K562 (cell line): ENCODE measurements around the gene KIF25. TPM values are rescaled to one million over a fixed set of nuclear protein-coding genes. Genes with fewer than 3 reads are reported as not detected.

ENCODE experiments used
- ATAC-seq: fragments of 200-7000 bp; cut with Tn5 transposase; 3 replicates; pipeline ENCODE4 v1.9.1; 2020; ENCODE audit warnings: moderate library complexity
- BruUV-seq: library from RNA; stranded (reverse); fragments of 400-500 nt; replicated peaks from 2 replicates; lab custom pipeline; 2021; lab: Mats Ljungman, UMichigan
- CTCF ChIA-PET: fragments of 300-600 bp; formaldehyde crosslinking; extraction: SDS; loops from one replicate; lab custom pipeline; 2021; ENCODE audit warnings: low intra/inter-chr PET ratio; lab: Yijun Ruan, JAX
- POLR2A ChIA-PET: fragments of 300-600, 350-650 bp; sonication (Branson Sonifier 250); formaldehyde crosslinking; extraction: SDS; loops from one replicate; lab custom pipeline; 2021; ENCODE audit warnings: antibody characterized with exemption, inconsistent platforms; lab: Yijun Ruan, JAX
- DNase-seq, 4 experiments: peaks; one replicate each; pipeline versions ENCODE4 v3.0.0 to v3.0.0-alpha.2; 2011 to 2018; ENCODE audit warnings: low spot score in 3 of 4, mixed read lengths in 3 of 4; ENCODE audit errors: extremely low read depth in 1 of 4
- FAIRE-seq: peaks from 2 replicates; lab custom pipeline; 2011; peaks lifted over from hg19 to GRCh38; lab: Jason Lieb, UNC
- H2AFZ ChIP-seq: 2 replicates; pipeline ENCODE4 v1.6.0; 2011; ENCODE audit warnings: low read depth, low read length, control low read depth, inconsistent platforms
- H3K27ac ChIP-seq: fragments of 200-600 bp; 3 replicates; pipeline ENCODE4 v1.8.0; 2011; ENCODE audit warnings: low read depth, mild to moderate bottlenecking, control low read depth, inconsistent platforms, low read length, moderate library complexity, mixed read lengths; ENCODE audit errors: extremely low read depth
- H3K27me3 ChIP-seq, 2 experiments: fragments of 300-600 bp in 1 of 2; 2 replicates in 1 of 2; 3 replicates in 1 of 2; pipeline versions ENCODE4 v1.6.0 to v1.8.0; 2011; ENCODE audit warnings: inconsistent platforms in 2 of 2, low read length in 2 of 2, mild to moderate bottlenecking in 1 of 2, mixed read lengths in 1 of 2, moderate library complexity in 1 of 2; ENCODE audit not compliant: control insufficient read depth in 2 of 2, insufficient read depth in 2 of 2
- H3K36me3 ChIP-seq: fragments of 300-600 bp; 3 replicates; pipeline ENCODE4 v1.8.0; 2011; ENCODE audit warnings: mild to moderate bottlenecking, low read length, inconsistent platforms; ENCODE audit not compliant: control insufficient read depth, insufficient read depth
- H3K4me1 ChIP-seq, 2 experiments: fragments of 200-600 bp in 1 of 2; replicated peaks in 1 of 2; 2 replicates in 1 of 2; 3 replicates in 1 of 2; pipeline versions ENCODE4 v1.5.1 to v1.8.0; 2011; ENCODE audit warnings: inconsistent platforms in 2 of 2, low read length in 2 of 2, mild to moderate bottlenecking in 1 of 2, mixed read lengths in 1 of 2, moderate library complexity in 1 of 2; ENCODE audit not compliant: control insufficient read depth in 2 of 2, insufficient read depth in 2 of 2
- H3K4me2 ChIP-seq: 2 replicates; pipeline ENCODE4 v1.6.1; 2011; ENCODE audit warnings: low read length, control low read depth, inconsistent platforms, mixed read lengths; ENCODE audit not compliant: insufficient read depth
- H3K4me3 ChIP-seq: fragments of 200-600 bp; sonication (generic), shearing (Covaris generic); 2 replicates; pipeline ENCODE4 v1.5.1; 2016; ENCODE audit warnings: control low read depth, inconsistent platforms
- H3K79me2 ChIP-seq: fragments of 200-600 bp; 3 replicates; pipeline ENCODE4 v1.8.0; 2011; ENCODE audit warnings: low read length, inconsistent platforms; ENCODE audit not compliant: control insufficient read depth, insufficient read depth
- H3K9ac ChIP-seq, 2 experiments: 2 replicates each; pipeline versions ENCODE4 v1.6.0 to v1.6.1; 2011; ENCODE audit warnings: low read depth in 2 of 2, low read length in 2 of 2, control low read depth in 1 of 2, inconsistent platforms in 1 of 2, mild to moderate bottlenecking in 1 of 2, mixed read lengths in 1 of 2; ENCODE audit not compliant: insufficient read depth in 1 of 2
- H3K9me1 ChIP-seq: one replicate; pipeline ENCODE4 v1.6.0; 2011; ENCODE audit warnings: inconsistent platforms, mild to moderate bottlenecking, low read length, moderate library complexity; ENCODE audit not compliant: control insufficient read depth, insufficient read depth
- H3K9me3 ChIP-seq: replicated peaks from 2 replicates; pipeline ENCODE4 v1.5.1; 2011; ENCODE audit warnings: low read depth, low read length, inconsistent platforms; ENCODE audit not compliant: control insufficient read depth, insufficient read depth
- H4K20me1 ChIP-seq: replicated peaks from 2 replicates; pipeline ENCODE4 v1.6.1; 2011; ENCODE audit warnings: low read length, inconsistent platforms, mixed read lengths; ENCODE audit not compliant: control insufficient read depth, insufficient read depth
- GABPB1 ChIP-seq: sonication (generic); formaldehyde crosslinking; IDR thresholded peaks from 2 replicates; pipeline ENCODE4 v1.8.0; 2022; ENCODE audit warnings: mild to moderate bottlenecking, missing genetic modification reagents
- SREBF1 ChIP-seq: fragments of 150-350 bp; IDR thresholded peaks from 2 replicates; pipeline ENCODE4 v1.6.1; 2014; ENCODE audit warnings: antibody characterized with exemption, low read depth, low read length, borderline replicate concordance
- TOE1 ChIP-seq, 2 experiments: fragments of 450-650 bp in 1 of 2; sonication (generic) in 1 of 2; formaldehyde crosslinking in 1 of 2; IDR thresholded peaks; 2 replicates each; pipeline versions ENCODE4 v1.7.1 to v1.8.0; 2016 to 2022; ENCODE audit warnings: borderline replicate concordance in 2 of 2, mild to moderate bottlenecking in 2 of 2, antibody characterized with exemption in 1 of 2, inconsistent platforms in 1 of 2, low read depth in 1 of 2, missing genetic modification reagents in 1 of 2, moderate library complexity in 1 of 2
- ZBTB11 ChIP-seq, 3 experiments: fragments of 200-800 bp in 1 of 3; fragments of 250-450 bp in 1 of 3; fragments of 450-650 bp in 1 of 3; sonication (Bioruptor Pico) in 1 of 3; sonication (Bioruptor generic) in 1 of 3; formaldehyde crosslinking in 1 of 3; IDR thresholded peaks; 2 replicates each; pipeline versions ENCODE4 v1.6.1 to v1.8.0; 2016 to 2022; ENCODE audit warnings: mild to moderate bottlenecking in 2 of 3, missing genetic modification characterization in 2 of 3, missing compliant biosample characterization in 1 of 3, moderate library complexity in 1 of 3
- WGBS: fragments of 100-300 bp; shearing (Covaris generic); methylation state at CpG from one replicate; pipeline ENCODE4 v1.1.6; 2016; ENCODE audit warnings: low coverage, mixed read lengths; ENCODE audit not compliant: insufficient coverage; ENCODE audit errors: missing lambda C conversion rate; 5-methylcytosine and 5-hydroxymethylcytosine counted together
- in situ Hi-C: fragments of 300-500 bp; cut with MboI; formaldehyde crosslinking; loops from 4 replicates; pipeline ENCODE4 v1.15.0; 2018; ENCODE audit warnings: inconsistent platforms, mixed read lengths
- intact Hi-C: fragments of 100-400 bp; cut with micrococcal nuclease; formaldehyde crosslinking; loops from 2 replicates; pipeline ENCODE4 v1.14.2; 2022
- polyA plus RNA-seq, 8 experiments: library from polyadenylated mRNA; depleted of rRNA in 4 of 8; stranded (reverse) in 5 of 8; unstranded in 3 of 8; fragments of >200 nt; fragmentation: Nextera tagmentation in 2 of 8; fragmentation: Illumina TruSeq in 1 of 8; extraction: Ambion mirVana in 2 of 8; extraction: Trizol in 1 of 8; gene quantifications; 2 replicates each; pipeline versions ENCODE4 v1.2.1 to v1.2.3, GENCODE V29; 2011 to 2014; ENCODE audit warnings: inconsistent platforms in 1 of 8, missing spikeins in 1 of 8
- total RNA-seq, 7 experiments: library from RNA; depleted of rRNA in 6 of 7; stranded (reverse); fragments of >200 nt in 6 of 7; fragmentation: Illumina TruSeq in 2 of 7; extraction: Trizol in 2 of 7; gene quantifications; 2 replicates each; pipeline versions ENCODE4 v1.2.1 to v1.2.3, GENCODE V29; 2011 to 2021; ENCODE audit warnings: low replicate concordance in 1 of 7

Gene KIF25
- total and polyA plus RNA-seq, 9 of the 15 experiments (the other 6 are each of a cell fraction or from before 2014, with no cell fraction given), result 0.04 to 0.49 (median 0.23) TPM; not detected in 5

GRCh38 chr6:168056892-168057527 lies 59.5 kb downstream of the KIF25 start:
- H3K27ac ChIP-seq, result no peak overlapping the region
- no peaks in the 10 kb centered on the region for H3K9me1 ChIP-seq
- WGBS, result 4% methylated on average over 24 of the region's 24 CpGs
- no peaks in the 10 kb centered on the region for H3K79me2 ChIP-seq
- no TSS peak for BruUV-seq
- ATAC-seq (no peak), DNase-seq (no peak), FAIRE-seq (no peak)
- ChIA-PET CTCF (no interaction called here), POLR2A (interaction anchor here (0.6 kb wide), 1 partner anchor 37 kb away, joined by 3 read pairs; no protein-coding TSS in a partner anchor)
- H3K9me3 ChIP-seq, result no peaks in the 10 kb centered on the region
- H4K20me1 ChIP-seq, result peaks cover 31% of the 10 kb centered on the region
- H2AFZ ChIP-seq, result no peak overlapping the region
- peaks cover 0 to 32% of the 10 kb centered on the region in 2 experiments; a peak in 1 of 5 replicates for H3K4me1 ChIP-seq
- H3K4me2 ChIP-seq, result no peak overlapping the region
- H3K9ac ChIP-seq, result no peak overlapping the region
- intact Hi-C loops, result no loop called here
- TF ChIP-seq SREBF1 (no peak), TOE1 (IDR thresholded peaks at IDR 0.05; ENCODE audit: borderline replicate concordance) (no peak), TOE1 (CRISPR knock-in tag; IDR thresholded peaks at IDR 0.05; ENCODE audit: borderline replicate concordance, low read depth) (no peak), GABPB1 (CRISPR knock-in tag) (no peak), ZBTB11 (CRISPR knock-in tag; IDR thresholded peaks at IDR 0.05) (no peak)
- TF ChIP-seq, all 486 proteins: peak for 0
- peaks cover 42 to 91% of the 10 kb centered on the region in 2 experiments; a peak in 4 of 5 replicates for H3K27me3 ChIP-seq
- H3K36me3 ChIP-seq, result no peaks in the 10 kb centered on the region
- H3K4me3 ChIP-seq, result no peak overlapping the region
- in situ Hi-C loops, result no loop called here
